ENCODE measurements around the gene METTL25B.

The METTL25B gene

GRCh38 chr1:156689035-156689952 lies 39.0 kb upstream of the METTL25B start:
- no peak for DNase-seq (ENCODE audit: low read depth, low spot score)
- ChIA-PET POLR2A (interaction anchor here (1.6 to 2.7 kb wide), 3 partner anchors 13 to 39 kb away, joined by 4 to 19 read pairs (median 9); partner anchors contain the start of genes ISG20L2 and METTL25B), CTCF (interaction anchor here (0.6 to 49.8 kb wide), 54 partner anchors 13 to 385 kb away, joined by 3 to 2951 read pairs (median 6); partner anchors contain the start of genes CRABP2, HDGF, INSRR and ISG20L2)
- H3K4me3 ChIP-seq (ENCODE audit: low read depth, low read length) = peak overlapping the region; percentile 46
- peak; percentile 92 for TF ChIP-seq CTCF (IDR thresholded peaks at IDR 0.05; ENCODE audit: insufficient read depth, low read length, missing control alignments)

- no peak for TF ChIP-seq CTCF (IDR thresholded peaks at IDR 0.05; ENCODE audit: insufficient read depth, low read length, missing control alignments)
- H3K4me3 ChIP-seq (ENCODE audit: low read depth, low read length) = peak overlapping the region; percentile 43; the same call in 1 of the 2 replicates
- no peak for DNase-seq (ENCODE audit: low read depth, low spot score)
- CTCF ChIA-PET = interaction anchor here (0.6 to 49.8 kb wide), 44 partner anchors 14 to 384 kb away, joined by 3 to 2951 read pairs (median 8); partner anchors contain the start of genes CRABP2, HDGF, INSRR and ISG20L2
- POLR2A ChIA-PET = interaction anchor here (1.6 to 2.7 kb wide), 4 partner anchors 13 to 38 kb away, joined by 4 to 19 read pairs (median 8); partner anchors contain the start of genes CRABP2, ISG20L2 and METTL25B
Observed at GRCh38 chr1:156689953-156690674, 38.2 kb upstream of the METTL25B start.

- CTCF ChIA-PET = interaction anchor here (1.1 to 49.8 kb wide), 20 partner anchors 15 to 258 kb away, joined by 3 to 2951 read pairs (median 14); partner anchors contain the start of genes CRABP2, INSRR, ISG20L2 and LRRC71
- TF ChIP-seq CTCF (IDR thresholded peaks at IDR 0.05; ENCODE audit: insufficient read depth, low read length, missing control alignments) = no peak
- POLR2A ChIA-PET = interaction anchor here (1.7 to 2.7 kb wide), 3 partner anchors 12 to 36 kb away, joined by 4 to 19 read pairs (median 8); partner anchors contain the start of gene CRABP2
- DNase-seq (ENCODE audit: low read depth, low spot score) = no peak
- H3K4me3 ChIP-seq (ENCODE audit: low read depth, low read length) = no peak overlapping the region
Observed at GRCh38 chr1:156690675-156691036, 37.6 kb upstream of the METTL25B start.

GRCh38 chr1:156691191-156691590 lies 37.1 kb upstream of the METTL25B start:
- H3K4me3 ChIP-seq (ENCODE audit: low read depth, low read length) = no peak overlapping the region
- ChIA-PET CTCF (interaction anchor here (1.2 to 49.8 kb wide), 13 partner anchors 15 to 233 kb away, joined by 3 to 2951 read pairs (median 93); partner anchors contain the start of genes CRABP2, INSRR, ISG20L2 and LRRC71), POLR2A (interaction anchor here (2.0 to 2.7 kb wide), 2 partner anchors 14 to 35 kb away, joined by 8 to 19 read pairs; partner anchors contain the start of gene CRABP2)
- TF ChIP-seq CTCF (IDR thresholded peaks at IDR 0.05; ENCODE audit: insufficient read depth, low read length, missing control alignments) = no peak
- DNase-seq (ENCODE audit: low read depth, low spot score) = no peak

GRCh38 chr1:156691665-156692440 lies 36.4 kb upstream of the METTL25B start:
- no peak overlapping the region for H3K4me3 ChIP-seq (ENCODE audit: low read depth, low read length)
- ChIA-PET CTCF (interaction anchor here (1.2 to 49.8 kb wide), 11 partner anchors 16 to 233 kb away, joined by 3 to 2951 read pairs (median 113); partner anchors contain the start of genes CRABP2, INSRR, ISG20L2 and LRRC71), POLR2A (interaction anchor here (2.0 kb wide), 1 partner anchor 14 kb away, joined by 8 read pairs; the partner anchor contains the start of gene CRABP2)
- DNase-seq (ENCODE audit: low read depth, low spot score) = no peak
- peak; percentile 21 for TF ChIP-seq CTCF (IDR thresholded peaks at IDR 0.05; ENCODE audit: insufficient read depth, low read length, missing control alignments)

Measured in AG04449 (cell line).